Measurements from ENCODE around the gene PHF20. TPM values are rescaled to one million over a fixed set of nuclear protein-coding genes. Genes with fewer than 3 reads are reported as not detected.

Gene PHF20
- polyA plus RNA-seq, 1 donor from 2014 or later, result 49.2 TPM

DNA sequence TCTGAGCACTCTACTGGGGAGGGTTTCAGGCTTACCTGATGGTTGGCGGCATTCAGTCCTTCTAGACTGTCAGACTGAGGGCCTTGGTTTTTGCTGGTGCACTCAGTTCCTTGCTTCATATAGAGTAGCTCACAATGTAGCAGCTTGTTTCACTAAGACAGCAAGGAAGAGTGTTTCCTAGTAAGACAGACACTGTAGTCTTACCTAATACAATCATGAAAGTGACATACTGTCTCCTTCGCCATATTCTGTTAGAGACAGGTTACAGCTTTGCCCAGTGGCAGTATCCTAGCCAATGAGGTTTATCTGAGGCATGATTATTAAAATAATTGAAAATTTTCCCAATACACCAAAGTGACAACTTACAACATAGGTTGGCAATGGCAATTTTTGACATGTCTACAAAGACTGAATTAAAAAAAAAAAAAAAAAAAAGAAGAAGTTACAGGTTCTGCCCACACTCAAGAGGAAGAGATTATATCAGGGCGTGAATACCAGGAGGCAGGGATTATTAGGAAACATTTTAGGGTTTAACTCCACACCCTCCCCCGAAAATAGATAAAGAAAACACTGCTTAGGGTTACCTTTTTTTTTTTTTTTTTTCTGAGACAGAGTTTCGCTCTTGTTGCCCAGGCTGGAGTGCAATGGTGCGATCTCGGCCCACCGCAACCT, 115.7 kb downstream of the PHF20 start:
- no peak for TF ChIP-seq SMC3 (conservative IDR thresholded peaks at IDR 0.05; ENCODE audit: poor library complexity)
- TF ChIP-seq MXI1 (conservative IDR thresholded peaks at IDR 0.05; ENCODE audit: poor library complexity, severe bottlenecking), result no peak
- TF ChIP-seq, protein P1, sequence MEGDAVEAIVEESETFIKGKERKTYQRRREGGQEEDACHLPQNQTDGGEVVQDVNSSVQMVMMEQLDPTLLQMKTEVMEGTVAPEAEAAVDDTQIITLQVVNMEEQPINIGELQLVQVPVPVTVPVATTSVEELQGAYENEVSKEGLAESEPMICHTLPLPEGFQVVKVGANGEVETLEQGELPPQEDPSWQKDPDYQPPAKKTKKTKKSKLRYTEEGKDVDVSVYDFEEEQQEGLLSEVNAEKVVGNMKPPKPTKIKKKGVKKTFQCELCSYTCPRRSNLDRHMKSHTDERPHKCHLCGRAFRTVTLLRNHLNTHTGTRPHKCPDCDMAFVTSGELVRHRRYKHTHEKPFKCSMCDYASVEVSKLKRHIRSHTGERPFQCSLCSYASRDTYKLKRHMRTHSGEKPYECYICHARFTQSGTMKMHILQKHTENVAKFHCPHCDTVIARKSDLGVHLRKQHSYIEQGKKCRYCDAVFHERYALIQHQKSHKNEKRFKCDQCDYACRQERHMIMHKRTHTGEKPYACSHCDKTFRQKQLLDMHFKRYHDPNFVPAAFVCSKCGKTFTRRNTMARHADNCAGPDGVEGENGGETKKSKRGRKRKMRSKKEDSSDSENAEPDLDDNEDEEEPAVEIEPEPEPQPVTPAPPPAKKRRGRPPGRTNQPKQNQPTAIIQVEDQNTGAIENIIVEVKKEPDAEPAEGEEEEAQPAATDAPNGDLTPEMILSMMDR (IDR thresholded peaks at IDR 0.05; ENCODE audit: poor library complexity, severe bottlenecking), result no peak
- no peak for TF ChIP-seq POLR2AphosphoS5 (IDR thresholded peaks at IDR 0.05)
- TF ChIP-seq TAF1 (IDR thresholded peaks at IDR 0.05; ENCODE audit: low read depth), result no peak
- no peak for TF ChIP-seq EP300 (conservative IDR thresholded peaks at IDR 0.05; ENCODE audit: poor library complexity, severe bottlenecking)
- Histone ChIP-seq H3K36me3 (ENCODE audit: insufficient read depth, low read length) (no peaks in the 10 kb centered on the region), H3F3A (ENCODE audit: insufficient read depth, low read length, poor library complexity, severe bottlenecking) (no peaks in the 10 kb centered on the region)

DNA sequence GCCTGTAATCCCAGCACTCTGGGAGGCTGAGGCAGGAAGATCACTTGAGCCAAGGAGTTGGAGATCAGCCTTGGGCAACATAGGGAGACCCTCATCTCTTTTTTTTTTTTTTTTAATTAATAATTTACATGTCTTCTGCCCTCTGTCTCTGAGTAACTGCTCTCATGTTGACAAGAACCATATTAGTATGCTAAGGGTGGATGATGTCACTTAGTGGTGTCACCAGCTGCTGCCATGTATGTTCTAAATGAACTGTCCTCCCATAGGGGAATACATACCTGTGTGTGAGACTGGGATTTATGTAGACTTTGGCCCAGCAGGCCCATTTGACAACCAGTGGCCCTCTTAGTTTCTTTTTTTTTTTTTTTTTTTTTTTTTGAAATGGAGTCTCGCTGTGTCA, 116.8 kb downstream of the PHF20 start:
- no peaks in the 10 kb centered on the region for H3K36me3 ChIP-seq (ENCODE audit: insufficient read depth, low read length)

More for the DNA sequence above, 115.7 kb downstream of the PHF20 start:
- Histone ChIP-seq H3K9ac (ENCODE audit: low read length) (no peak overlapping the region), H3K79me2 (replicated peaks; ENCODE audit: insufficient read depth, low read length) (no peaks in the 10 kb centered on the region), H4K20me1 (ENCODE audit: insufficient read depth) (no peaks in the 10 kb centered on the region), H3K27me3 (ENCODE audit: insufficient read depth, low read depth, low read length) (no peaks in the 10 kb centered on the region), H3K9me2 (ENCODE audit: insufficient read depth, low read length) (no peaks in the 10 kb centered on the region), H3K4me2 (ENCODE audit: low read length) (no peak overlapping the region), H3K4me3 (ENCODE audit: low read length) (no peak overlapping the region), H2AFZ (ENCODE audit: low read depth, low read length) (no peak overlapping the region), H3K9me3 (ENCODE audit: low read length) (no peaks in the 10 kb centered on the region), H3K27ac (ENCODE audit: low read length) (no peak overlapping the region)

More for the DNA sequence above, 116.8 kb downstream of the PHF20 start:
- no peaks in the 10 kb centered on the region for H3K27me3 ChIP-seq (ENCODE audit: insufficient read depth, low read depth, low read length)
- no peak overlapping the region for H2AFZ ChIP-seq (ENCODE audit: low read depth, low read length)
- H3K9me2 ChIP-seq (ENCODE audit: insufficient read depth, low read length), result no peaks in the 10 kb centered on the region
- no peaks in the 10 kb centered on the region for H4K20me1 ChIP-seq (ENCODE audit: insufficient read depth)
- TF ChIP-seq, protein P2, sequence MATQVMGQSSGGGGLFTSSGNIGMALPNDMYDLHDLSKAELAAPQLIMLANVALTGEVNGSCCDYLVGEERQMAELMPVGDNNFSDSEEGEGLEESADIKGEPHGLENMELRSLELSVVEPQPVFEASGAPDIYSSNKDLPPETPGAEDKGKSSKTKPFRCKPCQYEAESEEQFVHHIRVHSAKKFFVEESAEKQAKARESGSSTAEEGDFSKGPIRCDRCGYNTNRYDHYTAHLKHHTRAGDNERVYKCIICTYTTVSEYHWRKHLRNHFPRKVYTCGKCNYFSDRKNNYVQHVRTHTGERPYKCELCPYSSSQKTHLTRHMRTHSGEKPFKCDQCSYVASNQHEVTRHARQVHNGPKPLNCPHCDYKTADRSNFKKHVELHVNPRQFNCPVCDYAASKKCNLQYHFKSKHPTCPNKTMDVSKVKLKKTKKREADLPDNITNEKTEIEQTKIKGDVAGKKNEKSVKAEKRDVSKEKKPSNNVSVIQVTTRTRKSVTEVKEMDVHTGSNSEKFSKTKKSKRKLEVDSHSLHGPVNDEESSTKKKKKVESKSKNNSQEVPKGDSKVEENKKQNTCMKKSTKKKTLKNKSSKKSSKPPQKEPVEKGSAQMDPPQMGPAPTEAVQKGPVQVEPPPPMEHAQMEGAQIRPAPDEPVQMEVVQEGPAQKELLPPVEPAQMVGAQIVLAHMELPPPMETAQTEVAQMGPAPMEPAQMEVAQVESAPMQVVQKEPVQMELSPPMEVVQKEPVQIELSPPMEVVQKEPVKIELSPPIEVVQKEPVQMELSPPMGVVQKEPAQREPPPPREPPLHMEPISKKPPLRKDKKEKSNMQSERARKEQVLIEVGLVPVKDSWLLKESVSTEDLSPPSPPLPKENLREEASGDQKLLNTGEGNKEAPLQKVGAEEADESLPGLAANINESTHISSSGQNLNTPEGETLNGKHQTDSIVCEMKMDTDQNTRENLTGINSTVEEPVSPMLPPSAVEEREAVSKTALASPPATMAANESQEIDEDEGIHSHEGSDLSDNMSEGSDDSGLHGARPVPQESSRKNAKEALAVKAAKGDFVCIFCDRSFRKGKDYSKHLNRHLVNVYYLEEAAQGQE (IDR thresholded peaks at IDR 0.05; ENCODE audit: borderline replicate concordance), result no peak
- H3F3A ChIP-seq (ENCODE audit: insufficient read depth, low read length, poor library complexity, severe bottlenecking), result no peaks in the 10 kb centered on the region
- no peak overlapping the region for H3K27ac ChIP-seq (ENCODE audit: low read length)
- H3K4me2 ChIP-seq (ENCODE audit: low read length), result no peak overlapping the region
- no peak overlapping the region for H3K9ac ChIP-seq (ENCODE audit: low read length)
- H3K79me2 ChIP-seq (replicated peaks; ENCODE audit: insufficient read depth, low read length), result no peaks in the 10 kb centered on the region
- H3K9me3 ChIP-seq (ENCODE audit: low read length), result no peaks in the 10 kb centered on the region
- no peak overlapping the region for H3K4me3 ChIP-seq (ENCODE audit: low read length)
